Left cardiac atrium (tissue), 4 donors: ENCODE measurements around the gene CCM2. TPM values are rescaled to one million over a fixed set of nuclear protein-coding genes. Genes with fewer than 3 reads are reported as not detected.

Source experiments
- ATAC-seq, 2 donors: fragments of 200-7000 bp; cut with Tn5 transposase; one replicate each; pipeline ENCODE4 v1.9.1; 2020; ENCODE audit warnings: mild to moderate bottlenecking in 2 of 2, moderate library complexity in 2 of 2
- DNase-seq: peaks from one replicate; pipeline ENCODE4 v3.0.0-alpha.2; 2020
- intact Hi-C, 2 donors: fragments of 100-400 bp; cut with DNase I; formaldehyde crosslinking; loops; one replicate each; pipeline versions ENCODE4 v1.14.1 to v1.15.1; 2022 to 2023
- total RNA-seq, 2 donors: library from RNA; stranded (reverse); fragmentation: NEBNext Ultra II Directional; extraction: Animal tissue kit (Norgen Biotek cat#: 25700); gene quantifications; one replicate each; pipeline ENCODE4 v1.2.1, GENCODE V29; 2021
- donor health status: DM: no; HTN: yes; CAD: no.
- donor health status: DM: no; HTN: yes; CAD: no; lungs with severe emphysema.
- donor health status: DM: yes; HTN: yes; CAD: no.
- donor health status: Dilated cardiomyopathy.

The CCM2 gene
- total RNA-seq, 2 donors from 2014 or later: 33.5 to 36.5 TPM

GRCh38 chr7:45084901-45085618 is 85.1 kb downstream of the CCM2 start:
- intact Hi-C loops: no loop called here
- ATAC-seq (no peak), DNase-seq (no peak)

GRCh38 chr7:45085619-45086200 is 85.7 kb downstream of the CCM2 start:
- ATAC-seq: no peak
- no peak for DNase-seq
- intact Hi-C loops: no loop called here

GRCh38 chr7:45086331-45087065 is 86.5 kb downstream of the CCM2 start:
- intact Hi-C loops: no loop called here

GRCh38 chr7:45087301-45088145 is 87.5 kb downstream of the CCM2 start:
- DNase-seq: no peak
- no peak for ATAC-seq
- intact Hi-C loops: no loop called here

More at GRCh38 chr7:45086331-45087065, 86.5 kb downstream of the CCM2 start:
- ATAC-seq (no peak), DNase-seq (no peak)

GRCh38 chr7:45088146-45088701 is 88.2 kb downstream of the CCM2 start:
- intact Hi-C loops: no loop called here
- ATAC-seq (peak; percentile 17), DNase-seq (no peak)

- intact Hi-C loops: no loop called here
- peak; percentile 92 for ATAC-seq
- peak; percentile 65 for DNase-seq
Measured at GRCh38 chr7:45088821-45089340, 88.9 kb downstream of the CCM2 start, which contains the start of gene NACAD. TSS of gene NACAD (minus strand) at chr7:45088969. CDS start at chr7:45088894, 75 bp downstream.

- peak; percentile 39 to 53 for ATAC-seq
- DNase-seq: peak; percentile 61
- intact Hi-C loops: no loop called here
Measured at GRCh38 chr7:45089341-45089891, 89.4 kb downstream of the CCM2 start.

GRCh38 chr7:45092100-45092930 is 92.3 kb downstream of the CCM2 start:
- ATAC-seq: no peak
- intact Hi-C loops: no loop called here

GRCh38 chr7:45092931-45093235 is 92.9 kb downstream of the CCM2 start:
- intact Hi-C loops: no loop called here
- no peak for ATAC-seq
- DNase-seq: no peak

More at GRCh38 chr7:45092100-45092930, 92.3 kb downstream of the CCM2 start:
- DNase-seq: no peak

GRCh38 chr7:45098983-45099839 is 99.2 kb downstream of the CCM2 start:
- intact Hi-C loops: no loop called here
- ATAC-seq: peak; percentile 78 to 86

GRCh38 chr7:45099891-45100760 is 100.1 kb downstream of the CCM2 start:
- peak in 1 of 2 donors; percentile 3 for ATAC-seq
- intact Hi-C loops: no loop called here

More at GRCh38 chr7:45098983-45099839, 99.2 kb downstream of the CCM2 start:
- no peak for DNase-seq

GRCh38 chr7:45100761-45101480 is 100.9 kb downstream of the CCM2 start:
- intact Hi-C loops: no loop called here
- DNase-seq (no peak), ATAC-seq (no peak)

More at GRCh38 chr7:45099891-45100760, 100.1 kb downstream of the CCM2 start:
- no peak for DNase-seq

- no peak for ATAC-seq
- intact Hi-C loops: no loop called here
- DNase-seq: no peak
Measured at GRCh38 chr7:45101748-45102147, 101.7 kb downstream of the CCM2 start.

GRCh38 chr7:45102785-45103712 is 103.0 kb downstream of the CCM2 start:
- DNase-seq: no peak
- ATAC-seq: no peak
- intact Hi-C loops: no loop called here
